Prostate gland (tissue), 2 donors: Measurements from ENCODE around the gene SUN5.

ENCODE experiments used
- CTCF ChIP-seq, 4 experiments: fragments of 200-600 bp in 2 of 4; fragments of 450-650 bp in 2 of 4; sonication (generic) in 2 of 4; IDR thresholded peaks; 1 replicate in 3 of 4; 2 replicates in 1 of 4; pipeline ENCODE4 v1.5.1; 2016 to 2019; ENCODE audit warnings: antibody characterized with exemption in 4 of 4, mild to moderate bottlenecking in 2 of 4, moderate library complexity in 2 of 4
- POLR2AphosphoS5 ChIP-seq: sonication (generic); formaldehyde crosslinking; IDR thresholded peaks from one replicate; pipeline ENCODE4 v1.6.1; 2017; ENCODE audit warnings: antibody characterized with exemption

- TF ChIP-seq CTCF (IDR thresholded peaks at IDR 0.05) (no peak), POLR2AphosphoS5 (no peak)
Observed at GRCh38 chr20:33026072-33026778, 22.0 kb upstream of the SUN5 start.
